Neural progenitor cell (in vitro differentiated cells): Measurements from ENCODE around the gene TRIM7. TPM values are rescaled to one million over a fixed set of nuclear protein-coding genes. Genes with fewer than 3 reads are reported as not detected.
"Not testable (repeated sequence)": the region's sequence is repeated elsewhere in the genome, so short reads cannot be mapped to it uniquely, and the experiment has no call there.

Experiments
- DNase-seq: peaks from one replicate; pipeline ENCODE4 v3.0.0-alpha.2; 2016; ENCODE audit warnings: low spot score
- H2AFZ ChIP-seq: fragments of 200-600 bp; sonication (generic); replicated peaks from 2 replicates; pipeline ENCODE4 v1.6.1; 2016; ENCODE audit warnings: antibody characterized with exemption
- H3F3A ChIP-seq: fragments of 200-600 bp; sonication (generic); 2 replicates; pipeline ENCODE4 v1.6.1; 2016; ENCODE audit warnings: antibody characterized with exemption, low read depth
- H3K27ac ChIP-seq: fragments of 200-600 bp; sonication (generic); 2 replicates; pipeline ENCODE4 v1.5.1; 2016; ENCODE audit warnings: mild to moderate bottlenecking
- H3K27me3 ChIP-seq: fragments of 200-600 bp; sonication (generic); 2 replicates; pipeline ENCODE4 v1.6.1; 2016; ENCODE audit warnings: mild to moderate bottlenecking, moderate library complexity
- H3K36me3 ChIP-seq: fragments of 200-600 bp; sonication (generic); 2 replicates; pipeline ENCODE4 v1.5.1; 2016
- H3K4me1 ChIP-seq: fragments of 200-600 bp; sonication (generic); 2 replicates; pipeline ENCODE4 v1.6.1; 2016; ENCODE audit warnings: mixed run types
- H3K4me2 ChIP-seq: fragments of 200-600 bp; sonication (generic); 2 replicates; pipeline ENCODE4 v1.6.1; 2016
- H3K4me3 ChIP-seq: fragments of 200-600 bp; sonication (generic); 2 replicates; pipeline ENCODE4 v1.5.1; 2016
- H3K79me2 ChIP-seq: fragments of 200-600 bp; sonication (generic); 2 replicates; pipeline ENCODE4 v1.6.1; 2016; ENCODE audit warnings: low read depth
- H3K9ac ChIP-seq: fragments of 200-600 bp; sonication (generic); 2 replicates; pipeline ENCODE4 v1.6.1; 2016
- H3K9me3 ChIP-seq: fragments of 200-600 bp; sonication (generic); 2 replicates; pipeline ENCODE4 v1.5.1; 2016; ENCODE audit warnings: low read depth
- H4K20me1 ChIP-seq: fragments of 200-600 bp; sonication (generic); 2 replicates; pipeline ENCODE4 v1.6.1; 2016; ENCODE audit warnings: low read depth
- H3K27ac Mint-ChIP-seq: 3 replicates; pipeline ENCODE4 v1.8.0; 2021; ENCODE audit warnings: mixed read lengths
- H3K27me3 Mint-ChIP-seq: 2 replicates; pipeline ENCODE4 v1.8.0; 2022; ENCODE audit warnings: low read depth, mild to moderate bottlenecking, inconsistent platforms, moderate library complexity, mixed read lengths; ENCODE audit not compliant: insufficient read depth
- H3K36me3 Mint-ChIP-seq: 3 replicates; pipeline ENCODE4 v1.8.0; 2021; ENCODE audit warnings: mixed read lengths
- H3K4me1 Mint-ChIP-seq: 3 replicates; pipeline ENCODE4 v1.8.0; 2021; ENCODE audit warnings: mixed read lengths
- H3K4me3 Mint-ChIP-seq: 3 replicates; pipeline ENCODE4 v1.8.0; 2021; ENCODE audit warnings: mild to moderate bottlenecking, moderate library complexity, mixed read lengths
- H3K9me3 Mint-ChIP-seq: 3 replicates; pipeline ENCODE4 v1.8.0; 2020; ENCODE audit warnings: mixed read lengths
- CTCF ChIP-seq: fragments of 200-600 bp; sonication (generic); IDR thresholded peaks from 2 replicates; pipeline ENCODE4 v1.5.1; 2017; ENCODE audit warnings: antibody characterized with exemption, mild to moderate bottlenecking
- EZH2 ChIP-seq: fragments of 200-600 bp; sonication (generic); IDR thresholded peaks from 2 replicates; pipeline ENCODE4 v1.6.1; 2017; ENCODE audit warnings: antibody characterized with exemption, mild to moderate bottlenecking, moderate library complexity
- EZH2phosphoT487 ChIP-seq: fragments of 200-600 bp; sonication (generic); IDR thresholded peaks from 2 replicates; pipeline ENCODE4 v1.6.1; 2017; ENCODE audit warnings: antibody characterized with exemption
- total RNA-seq: library from RNA; depleted of rRNA; stranded (reverse); fragments of >200 nt; gene quantifications from 2 replicates; pipeline ENCODE4 v1.2.3, GENCODE V29; 2015; ENCODE audit warnings: low replicate concordance

TRIM7 gene
- total RNA-seq, 1 donor from 2014 or later = not detected

- no peak overlapping the region for H3K27ac Mint-ChIP-seq
- no peak overlapping the region for H3K27ac ChIP-seq
Observed at GRCh38 chr5:181149806-181150733, 54.9 kb downstream of the TRIM7 start.

DNA sequence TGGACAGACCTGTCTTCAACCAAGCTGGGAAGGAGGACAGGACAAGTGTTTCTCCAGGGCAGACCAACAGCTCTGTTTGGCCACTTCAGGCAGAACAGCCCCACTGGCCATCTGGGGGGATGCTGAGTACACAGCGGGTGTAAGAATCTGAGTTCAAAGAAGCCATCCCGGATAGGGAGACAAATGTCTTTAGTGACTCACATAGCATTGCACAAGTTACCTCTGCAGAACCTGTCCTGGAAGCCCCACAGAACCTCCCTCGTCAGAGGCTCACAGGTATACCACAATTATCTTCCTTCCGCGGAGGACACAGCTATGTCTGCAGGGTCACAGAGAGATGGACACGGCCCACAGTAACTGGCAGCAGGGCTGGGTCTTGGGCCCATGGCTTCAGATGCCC, 55.6 kb downstream of the TRIM7 start:
- H3K4me1 Mint-ChIP-seq = no peaks in the 10 kb centered on the region
- H3K36me3 Mint-ChIP-seq = no peaks in the 10 kb centered on the region
- no peak overlapping the region for H2AFZ ChIP-seq
- H3F3A ChIP-seq = no peaks in the 10 kb centered on the region
- H3K27ac Mint-ChIP-seq = no peak overlapping the region
- no peaks in the 10 kb centered on the region for H3K36me3 ChIP-seq
- H3K27me3 Mint-ChIP-seq = peaks cover 15% of the 10 kb centered on the region
- no peak overlapping the region for H3K4me3 Mint-ChIP-seq
- no peak overlapping the region for H3K27ac ChIP-seq
- no peaks in the 10 kb centered on the region for H4K20me1 ChIP-seq
- H3K79me2 ChIP-seq = no peaks in the 10 kb centered on the region
- DNase-seq = no peak
- no peak for TF ChIP-seq CTCF
- no peak overlapping the region for H3K9ac ChIP-seq
- no peak overlapping the region for H3K4me2 ChIP-seq
- no peak overlapping the region for H3K4me3 ChIP-seq
- peaks cover 3% of the 10 kb centered on the region for H3K27me3 ChIP-seq
- H3K4me1 ChIP-seq = no peaks in the 10 kb centered on the region
- no peaks in the 10 kb centered on the region for H3K9me3 ChIP-seq
- peaks cover 10% of the 10 kb centered on the region for H3K9me3 Mint-ChIP-seq

More at GRCh38 chr5:181149806-181150733, 54.9 kb downstream of the TRIM7 start:
- no peak overlapping the region for H3K4me2 ChIP-seq
- peaks cover 6% of the 10 kb centered on the region for H3K9me3 Mint-ChIP-seq
- no peaks in the 10 kb centered on the region for H3K4me1 Mint-ChIP-seq
- no peaks in the 10 kb centered on the region for H3F3A ChIP-seq
- H3K4me3 Mint-ChIP-seq = no peak overlapping the region
- peaks cover 18% of the 10 kb centered on the region for H3K27me3 Mint-ChIP-seq
- H3K4me1 ChIP-seq = no peaks in the 10 kb centered on the region
- no peaks in the 10 kb centered on the region for H3K36me3 ChIP-seq
- H3K27me3 ChIP-seq = peaks cover 3% of the 10 kb centered on the region
- H3K36me3 Mint-ChIP-seq = no peaks in the 10 kb centered on the region
- TF ChIP-seq CTCF = no peak
- no peak for TF ChIP-seq EZH2phosphoT487
- TF ChIP-seq EZH2 = no peak
- H2AFZ ChIP-seq = peak overlapping the region; percentile 21
- no peaks in the 10 kb centered on the region for H3K79me2 ChIP-seq
- H3K4me3 ChIP-seq = no peak overlapping the region
- H4K20me1 ChIP-seq = no peaks in the 10 kb centered on the region
- H3K9me3 ChIP-seq = no peaks in the 10 kb centered on the region
- H3K9ac ChIP-seq = no peak overlapping the region
- no peak for DNase-seq

GRCh38 chr5:181146927-181147636, 57.9 kb downstream of the TRIM7 start, which contains the start of gene OR2V2:
Gene OR2V2, plus strand, starts transcription at chr5:181147586. Its CDS starts 7,357 bp downstream, at chr5:181154943.
- DNase-seq, H3K27ac ChIP-seq, H3K9me3 Mint-ChIP-seq, H3K4me2 ChIP-seq, H3K4me3 Mint-ChIP-seq, H4K20me1 ChIP-seq, H3K4me3 ChIP-seq, H3K4me1 Mint-ChIP-seq, H3F3A ChIP-seq, H3K36me3 Mint-ChIP-seq, H3K4me1 ChIP-seq, H3K27ac Mint-ChIP-seq, H3K9ac ChIP-seq, H3K79me2 ChIP-seq, H3K9me3 ChIP-seq, H3K27me3 ChIP-seq, H3K36me3 ChIP-seq: not testable (repeated sequence)
- peak within 1 kb of the TSS; percentile 45 for H2AFZ ChIP-seq
- H3K27me3 Mint-ChIP-seq = peaks cover 13% of the 10 kb centered on the region
